ENCODE results near the gene C19orf67.

The C19orf67 gene

DNA sequence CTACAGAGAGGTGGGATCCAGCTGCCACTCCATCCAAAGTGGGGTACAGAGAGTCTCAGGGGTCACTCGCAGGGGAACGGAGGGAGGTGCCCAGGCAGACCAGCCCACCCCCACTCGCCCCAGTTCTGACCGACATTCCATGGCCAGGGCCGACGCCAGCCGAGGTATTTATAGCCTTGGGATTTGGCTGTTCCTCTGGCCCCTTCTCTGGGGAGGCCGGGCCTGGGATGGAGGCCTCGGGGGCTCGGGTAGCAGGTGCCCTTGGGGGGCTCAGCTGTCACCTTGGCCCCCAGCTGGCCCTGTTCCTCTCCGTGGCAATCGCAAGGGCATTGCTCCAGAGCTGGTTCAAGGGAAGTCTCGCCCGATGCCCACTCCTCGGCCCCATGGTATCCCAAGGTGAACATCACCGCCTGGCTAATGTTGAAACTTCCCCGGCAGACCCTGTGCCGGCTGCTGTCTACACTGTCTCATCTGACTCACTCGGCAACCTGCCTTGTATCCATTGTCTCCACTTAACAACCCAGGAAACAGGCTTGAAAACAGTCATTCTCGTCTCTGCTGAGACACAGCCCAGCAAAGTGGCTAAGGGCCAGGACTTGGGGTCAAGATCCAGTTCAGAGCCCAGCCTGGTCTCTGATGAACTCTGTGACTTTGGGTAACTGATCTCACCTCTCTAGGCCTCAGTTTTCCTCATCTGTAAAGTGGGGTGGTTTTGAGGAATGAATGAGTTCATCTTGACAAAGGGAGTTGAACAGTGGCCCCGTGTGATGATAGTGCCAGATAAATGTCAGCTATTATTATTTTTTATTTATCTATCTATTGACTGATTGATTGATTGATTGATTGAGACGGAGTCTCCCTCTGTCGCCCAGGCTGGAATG lies 22.2 kb upstream of the C19orf67 start:
- DNase-seq = no peak

DNA sequence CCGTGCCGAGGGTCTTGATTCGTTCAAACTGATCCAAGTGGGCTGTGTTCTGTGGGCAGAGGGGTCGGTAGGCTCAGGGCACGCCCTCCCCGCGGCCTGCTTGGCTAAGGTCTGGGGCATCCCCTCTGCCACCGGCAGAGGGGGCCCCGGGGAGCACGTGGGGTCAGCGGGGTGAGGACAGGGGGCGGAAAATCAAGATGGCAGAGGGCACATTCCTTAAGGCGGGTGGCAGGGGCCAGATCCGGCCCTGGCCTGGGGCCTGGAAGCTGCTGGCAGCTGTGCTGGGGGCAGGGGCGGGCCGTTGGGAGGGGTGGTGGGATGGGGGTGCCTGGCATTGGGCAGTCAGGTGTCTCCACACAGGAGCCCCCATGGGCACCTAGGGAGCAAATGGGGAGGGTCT lies 21.3 kb upstream of the C19orf67 start:
- no peak for DNase-seq

- DNase-seq = no peak
These were observed 20.1 kb upstream of the C19orf67 start for GRCh38 chr19:14105680-14106079.

DNA sequence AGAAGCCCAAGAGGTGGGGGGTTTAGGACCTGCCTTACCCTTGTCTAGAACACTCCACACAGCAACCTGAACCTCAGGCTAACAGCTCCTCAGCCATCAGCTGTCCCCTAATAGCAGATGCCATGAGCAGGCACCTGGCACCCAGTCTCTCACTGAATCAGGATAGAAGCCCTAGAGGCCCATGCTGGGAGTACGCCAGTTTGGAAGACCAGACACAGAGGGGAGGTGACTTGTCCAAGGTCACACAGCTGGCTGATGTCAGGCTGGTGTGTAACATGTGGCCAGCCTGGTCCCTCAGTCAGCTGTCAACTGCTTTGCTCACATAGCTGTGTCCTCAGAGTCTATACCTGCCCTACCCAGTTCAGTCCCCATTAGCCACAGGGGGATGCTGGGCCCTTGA lies 17.7 kb upstream of the C19orf67 start:
- DNase-seq = no peak

DNA sequence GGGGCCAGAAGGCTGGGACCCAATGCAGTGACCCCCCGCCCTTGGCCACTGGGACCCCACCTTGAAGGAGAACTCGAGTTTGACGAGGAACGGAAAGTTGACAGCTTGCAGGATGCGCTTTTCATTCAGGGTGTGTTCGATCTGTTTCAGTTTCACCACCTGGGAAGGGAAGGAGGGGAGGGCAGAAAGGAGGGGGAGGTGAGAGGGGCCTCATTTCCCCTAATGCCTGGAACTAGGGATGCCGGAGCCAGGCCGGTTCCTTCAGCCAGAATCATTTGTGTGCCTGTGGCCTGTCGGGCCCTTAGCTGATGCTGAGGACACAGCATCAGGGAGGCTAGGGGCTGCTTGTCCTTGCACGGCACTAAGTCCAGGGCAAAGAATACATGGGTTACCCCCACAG lies 17.2 kb upstream of the C19orf67 start:
- DNase-seq = no peak

DNA sequence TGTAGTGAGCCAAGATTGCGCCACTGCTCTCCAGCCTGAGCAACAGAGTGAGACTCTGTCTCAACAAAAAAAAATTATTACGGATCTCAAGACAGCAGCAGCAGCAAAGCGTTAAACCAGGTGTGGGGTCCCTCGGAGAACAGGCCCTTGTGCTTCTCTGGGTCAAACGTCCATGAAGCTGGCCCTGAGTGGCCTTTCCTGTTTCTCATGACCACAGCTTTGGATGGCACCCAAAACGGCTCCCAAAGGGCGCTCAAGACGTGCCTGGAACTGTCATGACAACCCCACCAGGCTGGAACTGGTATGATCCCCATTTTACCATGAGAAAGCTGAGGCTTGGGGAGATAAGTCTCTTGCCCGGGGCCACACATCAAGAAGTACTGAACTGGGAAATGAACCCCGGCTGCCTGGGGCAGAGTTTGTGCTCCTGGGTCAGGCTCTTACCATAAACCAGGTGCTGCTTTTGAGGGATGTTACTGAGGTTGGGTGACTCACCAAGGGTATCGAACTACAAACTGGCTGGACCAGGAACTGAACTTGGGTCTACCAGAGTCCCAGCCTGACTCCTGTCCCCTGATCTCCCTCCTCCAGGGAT lies 16.6 kb upstream of the C19orf67 start:
- DNase-seq = no peak

GRCh38 chr19:14101003-14101545 lies 15.5 kb upstream of the C19orf67 start:
- DNase-seq = no peak

DNA sequence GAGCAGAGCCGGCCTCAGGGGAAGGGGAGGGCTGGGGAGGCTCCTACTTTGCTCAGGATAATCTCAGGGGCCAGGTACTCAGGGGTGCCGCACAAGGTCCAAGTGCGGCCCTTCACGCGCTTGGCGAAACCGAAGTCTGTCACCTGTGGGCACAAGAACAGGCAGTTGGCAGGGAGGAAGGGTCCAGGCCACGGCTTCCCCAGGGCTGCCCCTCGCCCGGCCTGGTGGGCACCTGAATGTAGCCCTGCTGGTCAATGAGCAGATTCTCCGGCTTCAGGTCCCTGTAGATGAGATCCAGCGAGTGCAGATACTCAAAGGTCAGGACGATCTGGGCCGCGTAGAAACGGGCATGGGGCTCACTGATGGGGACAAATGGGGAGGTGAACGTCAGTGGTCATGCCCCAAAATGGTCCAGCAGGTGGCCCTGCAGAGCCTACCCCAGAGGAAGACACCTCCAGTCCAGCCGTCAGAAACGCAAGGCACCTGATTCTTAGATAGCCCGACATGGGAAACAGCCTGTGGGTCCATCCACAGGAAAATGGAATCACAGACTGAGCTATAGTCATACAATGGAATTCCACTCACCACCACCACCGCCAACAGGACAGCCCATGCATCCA lies 12.1 kb upstream of the C19orf67 start:
- DNase-seq = no peak

DNA sequence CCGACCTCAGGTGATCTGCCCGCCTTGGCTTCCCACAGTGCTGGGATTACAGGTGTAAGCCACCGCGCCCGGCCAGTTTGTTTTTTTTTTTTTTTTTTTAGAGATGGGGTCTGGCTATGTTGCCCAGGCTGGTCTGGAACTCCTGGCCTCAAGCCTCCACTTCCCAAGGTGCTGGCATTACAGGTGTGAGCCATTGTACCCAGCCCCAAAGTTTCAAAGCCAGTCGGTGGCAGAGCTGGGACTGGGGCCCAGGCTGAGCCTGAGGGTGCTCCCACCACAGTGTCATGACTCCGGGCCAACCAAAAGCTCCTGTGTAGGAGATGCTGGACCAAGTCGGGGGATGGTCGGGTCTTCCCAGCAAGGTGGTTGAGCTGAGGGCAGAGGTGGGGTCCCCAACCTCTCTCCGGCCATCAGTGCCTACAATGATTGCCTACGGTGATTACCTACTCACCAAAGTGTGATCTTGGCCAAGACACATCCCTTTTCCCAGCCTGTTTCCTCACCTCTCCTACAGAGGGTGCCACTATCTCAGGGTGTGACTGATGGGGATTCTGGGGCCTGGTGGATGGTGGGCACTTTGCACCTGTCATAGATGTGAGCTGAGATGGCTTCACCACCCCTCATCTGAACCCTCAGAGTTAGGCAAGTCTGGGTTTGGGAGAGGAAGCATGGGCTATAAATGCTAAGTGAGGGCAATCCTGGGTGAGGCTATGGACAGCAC lies 10.8 kb upstream of the C19orf67 start:
- no peak for DNase-seq

GRCh38 chr19:14094854-14095253 lies 9.3 kb upstream of the C19orf67 start:
- DNase-seq = no peak

GRCh38 chr19:14093117-14093823 lies 7.7 kb upstream of the C19orf67 start:
- DNase-seq = no peak

- peak; percentile 52 for DNase-seq
These were observed 6.4 kb upstream of the C19orf67 start for GRCh38 chr19:14091813-14092462.

DNA sequence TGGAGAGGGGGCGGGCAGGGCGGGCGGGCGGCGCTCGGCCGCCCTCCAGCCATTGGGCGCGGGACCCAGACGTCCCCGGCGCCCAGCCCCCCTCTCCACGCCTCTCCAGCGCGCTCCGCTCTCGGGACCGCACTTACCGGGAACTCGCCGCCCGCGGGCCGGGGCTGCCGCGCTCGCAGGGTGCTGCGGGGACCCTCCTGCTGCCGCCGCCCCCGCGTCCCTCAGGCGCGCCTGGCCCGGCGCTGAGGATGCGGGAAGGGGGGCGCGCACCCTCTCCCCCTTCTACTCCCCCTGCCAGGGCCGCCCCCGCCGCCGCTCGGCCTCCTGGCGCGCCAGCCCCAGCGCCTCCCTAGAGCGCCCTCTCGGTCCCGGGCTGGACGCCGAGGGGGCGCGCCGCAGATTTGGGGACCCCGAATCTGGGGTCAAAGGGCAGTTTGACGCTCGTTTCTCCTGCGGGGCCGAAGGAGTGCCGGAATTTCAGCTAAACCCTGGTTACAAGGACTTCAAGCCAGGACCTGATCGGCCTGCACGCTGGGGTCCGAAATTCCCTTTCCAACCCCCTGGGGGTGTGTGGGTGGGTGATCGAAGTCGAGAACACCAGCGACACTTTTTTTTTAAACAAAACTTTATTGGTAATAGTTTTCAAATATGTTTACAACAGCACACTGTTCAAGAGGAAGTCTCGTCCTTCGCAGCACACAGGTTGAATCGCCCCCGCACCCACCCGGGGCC lies 5.7 kb upstream of the C19orf67 start:
- peak; percentile 78 for DNase-seq

GRCh38 chr19:14090509-14091080 lies 5.0 kb upstream of the C19orf67 start, which contains the start of gene SAMD1:
TSS of gene SAMD1 (minus strand) at chr19:14090751.
- peak; percentile 98 for DNase-seq

GRCh38 chr19:14089662-14090508 lies 4.3 kb upstream of the C19orf67 start:
- DNase-seq = peak; percentile 81

DNA sequence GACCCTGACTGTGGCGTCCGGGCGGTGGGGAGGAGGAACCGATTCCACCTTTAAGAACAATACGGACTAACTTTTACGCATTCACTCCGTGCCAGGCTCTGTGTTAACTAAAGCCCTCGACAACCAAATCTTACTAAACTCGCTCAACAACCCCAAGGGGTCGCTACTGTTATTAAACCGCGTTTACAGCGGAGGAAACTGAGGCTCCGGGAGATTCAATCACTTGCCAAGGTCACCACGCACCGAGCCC lies 3.8 kb upstream of the C19orf67 start:
- DNase-seq = peak; percentile 54

DNA sequence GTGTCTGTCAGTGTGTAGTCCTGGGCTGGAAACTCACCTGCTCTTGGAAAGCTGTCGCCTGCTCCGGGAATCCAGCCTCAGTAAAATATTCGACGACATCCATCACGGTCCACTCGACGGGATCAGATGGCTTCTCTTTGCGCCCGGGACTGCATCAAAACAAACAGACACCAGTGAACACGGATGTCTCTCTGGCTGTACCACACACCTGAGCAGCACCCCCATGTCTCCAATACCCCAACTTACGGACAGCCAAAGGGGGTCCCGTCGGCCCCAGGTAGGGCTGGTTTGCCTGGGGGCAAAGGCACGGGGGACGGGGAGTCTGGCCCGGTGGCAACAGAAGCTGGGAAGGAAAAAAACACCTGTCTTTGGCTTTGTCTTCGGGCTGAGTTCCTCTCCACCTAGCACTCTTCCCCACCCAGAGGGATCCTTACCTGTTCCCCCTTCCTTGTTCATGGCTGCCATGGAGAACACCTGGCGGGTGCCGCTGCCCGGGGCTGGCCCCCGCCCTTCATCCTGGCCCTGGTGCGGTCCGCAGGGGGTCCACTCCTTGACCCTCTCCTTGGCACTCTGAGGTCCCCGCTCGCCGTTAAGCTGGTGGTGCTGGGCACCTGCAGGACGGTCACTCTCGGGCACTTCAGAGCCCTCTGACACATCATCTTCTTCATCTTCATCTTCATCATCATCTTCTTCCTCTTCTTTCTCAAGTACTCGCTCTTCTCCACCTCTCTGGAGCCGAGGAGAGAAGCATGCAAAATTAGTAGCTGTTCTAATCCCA lies 3.2 kb upstream of the C19orf67 start:
- DNase-seq = no peak

GRCh38 chr19:14086098-14086497 lies 515 bp upstream of the C19orf67 start:
- DNase-seq = no peak

DNA sequence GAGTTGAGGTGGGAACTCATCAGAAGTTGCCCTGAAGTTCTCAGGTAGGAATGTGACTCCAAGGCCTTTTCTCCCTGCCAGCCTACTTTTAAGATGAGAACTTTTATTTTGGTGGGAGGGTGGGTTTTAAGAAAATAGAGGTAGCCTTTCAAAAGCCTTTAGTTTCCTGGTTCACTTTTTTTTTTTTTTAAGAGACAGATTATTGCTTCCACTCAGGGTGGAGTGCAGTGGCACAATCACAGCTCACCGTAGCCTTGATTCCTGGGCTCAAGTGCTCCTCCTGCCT lies 3.0 kb downstream of the C19orf67 start:
- no peak for DNase-seq

Data from NCI-H69 (cell line).